Trophoblast cell (in vitro differentiated cells and primary cell): ENCODE data around the gene C2orf68.

Source experiments
- DNase-seq, 2 donors: peaks; one replicate each; pipeline ENCODE4 v3.0.0-alpha.2; 2016
- H2AFZ ChIP-seq: 2 replicates; pipeline ENCODE4 v1.6.1; 2013; ENCODE audit warnings: low read length, moderate library complexity, mild to moderate bottlenecking; ENCODE audit not compliant: insufficient read depth, poor library complexity
- H2AK5ac ChIP-seq: 2 replicates; pipeline ENCODE4 v1.6.1; 2013; ENCODE audit warnings: mild to moderate bottlenecking, low read length
- H2BK120ac ChIP-seq: 2 replicates; pipeline ENCODE4 v1.6.1; 2013; ENCODE audit warnings: low read length, mild to moderate bottlenecking, moderate library complexity; ENCODE audit not compliant: insufficient read depth, poor library complexity
- H2BK12ac ChIP-seq: 2 replicates; pipeline ENCODE4 v1.6.1; 2013; ENCODE audit warnings: mild to moderate bottlenecking, low read length, moderate library complexity
- H2BK5ac ChIP-seq: 2 replicates; pipeline ENCODE4 v1.6.1; 2013; ENCODE audit warnings: low read length, low read depth, moderate library complexity, mild to moderate bottlenecking; ENCODE audit not compliant: poor library complexity
- H3K14ac ChIP-seq: 2 replicates; pipeline ENCODE4 v1.6.1; 2013; ENCODE audit warnings: mild to moderate bottlenecking, low read length
- H3K18ac ChIP-seq: 2 replicates; pipeline ENCODE4 v1.6.1; 2013; ENCODE audit warnings: mild to moderate bottlenecking, low read length
- H3K23ac ChIP-seq: 2 replicates; pipeline ENCODE4 v1.6.1; 2013; ENCODE audit warnings: low read length
- H3K27ac ChIP-seq: 2 replicates; pipeline ENCODE4 v1.5.1; 2013; ENCODE audit warnings: low read depth, mild to moderate bottlenecking, inconsistent platforms, low read length, moderate library complexity
- H3K27me3 ChIP-seq: 2 replicates; pipeline ENCODE4 v1.6.1; 2013; ENCODE audit warnings: inconsistent platforms, mild to moderate bottlenecking, low read length, moderate library complexity; ENCODE audit not compliant: insufficient read depth
- H3K36me3 ChIP-seq, 2 experiments: 1 replicate in 1 of 2; 2 replicates in 1 of 2; pipeline ENCODE4 v1.6.1; 2013; ENCODE audit warnings: low read length in 2 of 2, mild to moderate bottlenecking in 2 of 2, moderate library complexity in 1 of 2; ENCODE audit not compliant: insufficient read depth in 2 of 2, control insufficient read depth in 1 of 2
- H3K4ac ChIP-seq: 2 replicates; pipeline ENCODE4 v1.6.1; 2013; ENCODE audit warnings: low read depth, mild to moderate bottlenecking, low read length, moderate library complexity
- H3K4me1 ChIP-seq, 2 experiments: 1 replicate in 1 of 2; 2 replicates in 1 of 2; pipeline ENCODE4 v1.6.1; 2013; ENCODE audit warnings: low read length in 2 of 2, mild to moderate bottlenecking in 2 of 2, moderate library complexity in 1 of 2; ENCODE audit not compliant: insufficient read depth in 2 of 2, control insufficient read depth in 1 of 2
- H3K4me2 ChIP-seq: 2 replicates; pipeline ENCODE4 v1.6.1; 2013; ENCODE audit warnings: inconsistent platforms, mild to moderate bottlenecking, low read length, moderate library complexity
- H3K4me3 ChIP-seq: 2 replicates; pipeline ENCODE4 v1.5.1; 2013; ENCODE audit warnings: mild to moderate bottlenecking, low read depth, low read length, inconsistent platforms
- H3K79me1 ChIP-seq: one replicate; pipeline ENCODE4 v1.6.1; 2013; ENCODE audit warnings: low read length
- H3K79me2 ChIP-seq: 2 replicates; pipeline ENCODE4 v1.6.1; 2013; ENCODE audit warnings: low read length, mild to moderate bottlenecking; ENCODE audit not compliant: control insufficient read depth, insufficient read depth, poor library complexity
- H3K9ac ChIP-seq: 2 replicates; pipeline ENCODE4 v1.6.1; 2013; ENCODE audit warnings: mild to moderate bottlenecking, low read length
- H3K9me3 ChIP-seq: 2 replicates; pipeline ENCODE4 v1.6.1; 2013; ENCODE audit warnings: low read depth, mild to moderate bottlenecking, control low read depth, inconsistent platforms, low read length; ENCODE audit not compliant: insufficient read depth
- H4K12ac ChIP-seq: 2 replicates; pipeline ENCODE4 v1.6.1; 2013; ENCODE audit warnings: low read depth, mild to moderate bottlenecking, low read length, moderate library complexity
- H4K8ac ChIP-seq: 2 replicates; pipeline ENCODE4 v1.6.1; 2013; ENCODE audit warnings: low read depth, mild to moderate bottlenecking, low read length, moderate library complexity
- H4K91ac ChIP-seq: one replicate; pipeline ENCODE4 v1.6.1; 2013; ENCODE audit warnings: low read depth, mild to moderate bottlenecking, low read length, moderate library complexity
- WGBS: extraction: QIAGEN DNeasy Blood & Tissue Kit; methylation state at CpG from one replicate; pipeline ENCODE4 v1.1.7; 2013; ENCODE audit warnings: missing lambda C conversion rate; ENCODE audit not compliant: insufficient read length, insufficient coverage; ENCODE audit errors: extremely low coverage; 5-methylcytosine and 5-hydroxymethylcytosine counted together

C2orf68 gene

DNA sequence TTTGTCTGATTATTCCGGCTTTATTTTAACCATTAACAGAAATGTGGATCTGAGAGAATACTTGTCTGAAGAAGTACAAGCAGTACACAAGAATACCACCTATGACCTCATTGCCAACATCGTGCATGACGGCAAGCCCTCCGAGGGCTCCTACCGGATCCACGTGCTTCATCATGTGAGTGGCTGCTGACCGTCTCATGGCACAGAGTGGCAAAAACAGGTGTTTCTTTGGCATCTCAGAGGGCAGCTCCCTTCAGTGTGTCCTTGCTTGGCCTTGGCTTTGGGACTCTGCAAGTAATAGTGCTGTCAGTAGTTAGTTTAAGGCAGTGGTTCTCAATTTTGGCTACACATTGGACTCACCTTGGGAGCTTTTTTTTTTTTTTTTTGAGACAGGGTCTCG is 33.0 kb upstream of the C2orf68 start:
- H3K4me2 ChIP-seq: no peak overlapping the region
- H2AFZ ChIP-seq: no peak overlapping the region
- WGBS: no CpG with 5 or more reads among the region's 8 CpGs
- H2BK120ac ChIP-seq: no peak overlapping the region
- no peak overlapping the region for H3K9ac ChIP-seq
- H3K4ac ChIP-seq: no peak overlapping the region
- H3K79me1 ChIP-seq: no peaks in the 10 kb centered on the region
- no peak overlapping the region for H4K8ac ChIP-seq
- peaks cover 41 to 71% of the 10 kb centered on the region in 2 experiments for H3K36me3 ChIP-seq
- no peaks in the 10 kb centered on the region for H3K9me3 ChIP-seq
- H3K4me1 ChIP-seq: no peaks in the 10 kb centered on the region
- no peak overlapping the region for H3K14ac ChIP-seq
- H2BK12ac ChIP-seq: no peak overlapping the region
- no peak for DNase-seq
- no peaks in the 10 kb centered on the region for H3K79me2 ChIP-seq
- no peak overlapping the region for H3K27ac ChIP-seq
- H3K23ac ChIP-seq: no peak overlapping the region
- no peak overlapping the region for H4K12ac ChIP-seq
- H3K4me3 ChIP-seq: no peak overlapping the region
- no peak overlapping the region for H2AK5ac ChIP-seq
- no peak overlapping the region for H4K91ac ChIP-seq
- no peaks in the 10 kb centered on the region for H3K27me3 ChIP-seq
- H3K18ac ChIP-seq: no peak overlapping the region
- H2BK5ac ChIP-seq: no peak overlapping the region

DNA sequence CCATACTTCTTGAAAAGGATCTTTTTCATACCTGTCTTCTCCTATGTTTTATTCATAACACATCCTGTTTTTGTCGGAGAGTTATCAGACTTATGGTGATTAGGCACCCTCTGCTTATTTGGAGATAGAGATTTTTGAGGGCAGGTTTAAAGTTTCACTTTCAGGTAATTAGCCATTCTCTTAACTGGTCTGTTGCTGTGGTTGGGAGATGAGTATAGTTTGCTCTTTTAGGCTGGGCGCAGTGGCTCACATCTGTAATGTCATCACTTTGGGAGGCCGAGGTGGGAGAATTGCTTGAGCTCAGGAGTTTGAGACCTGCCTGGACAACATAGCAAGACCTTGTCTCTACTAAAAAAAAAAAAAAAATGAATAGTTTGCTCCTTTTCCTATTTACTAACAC is 30.9 kb upstream of the C2orf68 start:
- no peak overlapping the region for H4K12ac ChIP-seq
- no peaks in the 10 kb centered on the region for H3K4me1 ChIP-seq
- no peak overlapping the region for H3K4me3 ChIP-seq
- no peak overlapping the region for H2BK120ac ChIP-seq
- H3K27me3 ChIP-seq: no peaks in the 10 kb centered on the region
- no peaks in the 10 kb centered on the region for H3K79me1 ChIP-seq
- H3K9ac ChIP-seq: no peak overlapping the region
- H4K8ac ChIP-seq: no peak overlapping the region
- H3K79me2 ChIP-seq: no peaks in the 10 kb centered on the region
- H2AK5ac ChIP-seq: no peak overlapping the region
- no peak overlapping the region for H3K4me2 ChIP-seq
- H3K36me3 ChIP-seq: peaks cover 47 to 73% of the 10 kb centered on the region in 2 experiments
- H4K91ac ChIP-seq: no peak overlapping the region
- no peak for DNase-seq
- no peak overlapping the region for H3K27ac ChIP-seq
- H3K18ac ChIP-seq: no peak overlapping the region
- no peaks in the 10 kb centered on the region for H3K9me3 ChIP-seq
- H3K14ac ChIP-seq: no peak overlapping the region
- WGBS: no CpG with 5 or more reads among the region's 3 CpGs
- H2AFZ ChIP-seq: no peak overlapping the region
- H3K4ac ChIP-seq: no peak overlapping the region
- no peak overlapping the region for H2BK5ac ChIP-seq
- no peak overlapping the region for H3K23ac ChIP-seq
- H2BK12ac ChIP-seq: no peak overlapping the region

DNA sequence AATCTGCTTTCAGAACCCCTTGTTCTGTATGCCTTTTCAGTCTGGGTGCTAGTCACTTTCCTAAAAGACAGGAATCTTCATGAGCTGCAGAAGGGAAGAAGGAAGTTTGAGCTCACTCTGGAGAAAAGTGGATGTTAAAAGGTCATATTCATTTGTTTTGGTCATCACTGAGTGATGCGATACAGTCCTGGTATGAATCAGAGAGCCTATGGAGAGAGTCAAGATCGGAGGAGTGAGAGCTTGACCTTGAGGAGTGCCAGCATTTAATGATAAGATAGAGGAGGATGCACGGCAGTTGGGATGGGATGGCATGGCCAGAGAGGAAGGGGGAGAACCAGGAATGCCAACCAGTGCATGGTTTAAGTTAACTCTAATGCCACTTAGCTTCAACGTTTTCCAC is 23.8 kb upstream of the C2orf68 start:
- H3K79me2 ChIP-seq: no peaks in the 10 kb centered on the region
- H3K79me1 ChIP-seq: no peaks in the 10 kb centered on the region
- no peak overlapping the region for H3K4me2 ChIP-seq
- H3K36me3 ChIP-seq: peaks cover 65 to 72% of the 10 kb centered on the region in 2 experiments
- no peak overlapping the region for H2AK5ac ChIP-seq
- no peak overlapping the region for H3K4me3 ChIP-seq
- H3K4me1 ChIP-seq: no peaks in the 10 kb centered on the region
- H4K91ac ChIP-seq: no peak overlapping the region
- no peak for DNase-seq
- no peak overlapping the region for H3K18ac ChIP-seq
- H3K14ac ChIP-seq: no peak overlapping the region
- no peak overlapping the region for H2BK5ac ChIP-seq
- no peak overlapping the region for H2BK12ac ChIP-seq
- H3K9me3 ChIP-seq: no peaks in the 10 kb centered on the region
- H4K8ac ChIP-seq: no peak overlapping the region
- H3K27me3 ChIP-seq: no peaks in the 10 kb centered on the region
- WGBS: no CpG with 5 or more reads among the region's 4 CpGs
- no peak overlapping the region for H2AFZ ChIP-seq
- no peak overlapping the region for H4K12ac ChIP-seq
- no peak overlapping the region for H3K9ac ChIP-seq
- H3K23ac ChIP-seq: no peak overlapping the region
- no peak overlapping the region for H3K4ac ChIP-seq
- H2BK120ac ChIP-seq: no peak overlapping the region
- H3K27ac ChIP-seq: no peak overlapping the region

DNA sequence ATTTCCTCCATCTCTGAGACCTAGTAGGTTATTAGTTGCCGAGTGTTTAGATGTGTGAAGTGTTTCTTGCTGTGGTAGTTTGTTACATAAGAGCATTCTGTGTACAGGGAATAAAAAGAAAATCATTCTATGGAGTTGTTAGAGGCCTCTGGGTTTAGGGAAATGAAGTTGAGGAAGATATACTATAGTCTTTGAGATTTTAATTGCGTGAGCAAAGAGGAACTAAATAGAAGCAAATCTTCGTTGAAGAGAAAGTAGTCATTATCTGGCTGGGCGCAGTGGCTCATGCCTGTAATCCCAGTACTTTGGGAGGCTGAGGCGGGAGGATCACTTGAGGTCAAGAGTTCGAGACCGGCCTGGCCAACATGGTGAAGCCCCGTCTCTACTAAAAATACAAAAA is 23.1 kb upstream of the C2orf68 start:
- no CpG with 5 or more reads among the region's 8 CpGs for WGBS
- H4K12ac ChIP-seq: no peak overlapping the region
- no peak overlapping the region for H2BK120ac ChIP-seq
- no peaks in the 10 kb centered on the region for H3K4me1 ChIP-seq
- H3K79me2 ChIP-seq: no peaks in the 10 kb centered on the region
- no peak overlapping the region for H3K23ac ChIP-seq
- no peaks in the 10 kb centered on the region for H3K27me3 ChIP-seq
- no peak overlapping the region for H3K4me2 ChIP-seq
- no peak overlapping the region for H4K8ac ChIP-seq
- no peak overlapping the region for H3K4ac ChIP-seq
- no peak overlapping the region for H2AFZ ChIP-seq
- H3K36me3 ChIP-seq: peaks cover 63 to 74% of the 10 kb centered on the region in 2 experiments
- H2AK5ac ChIP-seq: no peak overlapping the region
- H3K9me3 ChIP-seq: no peaks in the 10 kb centered on the region
- no peak overlapping the region for H3K9ac ChIP-seq
- no peak overlapping the region for H3K18ac ChIP-seq
- DNase-seq: no peak
- H4K91ac ChIP-seq: no peak overlapping the region
- H3K27ac ChIP-seq: no peak overlapping the region
- no peak overlapping the region for H2BK5ac ChIP-seq
- H3K79me1 ChIP-seq: no peaks in the 10 kb centered on the region
- no peak overlapping the region for H2BK12ac ChIP-seq
- no peak overlapping the region for H3K4me3 ChIP-seq
- H3K14ac ChIP-seq: no peak overlapping the region
